Type B pancreatic cell (in vitro differentiated cells): ENCODE results near the gene PGAM2. TPM values are rescaled to one million over a fixed set of nuclear protein-coding genes. Genes with fewer than 3 reads are reported as not detected.
"Not testable (repeated sequence)": the region's sequence is repeated elsewhere in the genome, so short reads cannot be mapped to it uniquely, and the experiment has no call there.

ENCODE experiments used
- DNase-seq: peaks from one replicate; pipeline ENCODE4 v3.0.0; 2021; ENCODE audit warnings: mixed read lengths; ENCODE audit not compliant: unreplicated experiment; ENCODE audit errors: extremely low spot score
- H3K27ac Mint-ChIP-seq: 2 replicates; pipeline ENCODE4 v1.8.0; 2021; ENCODE audit warnings: mild to moderate bottlenecking, mixed read lengths
- H3K27me3 Mint-ChIP-seq: 2 replicates; pipeline ENCODE4 v1.8.0; 2021; ENCODE audit warnings: mixed read lengths
- H3K36me3 Mint-ChIP-seq: 2 replicates; pipeline ENCODE4 v1.8.0; 2021; ENCODE audit warnings: mixed read lengths
- H3K4me1 Mint-ChIP-seq: one replicate; pipeline ENCODE4 v1.8.0; 2021; ENCODE audit warnings: mixed read lengths; ENCODE audit not compliant: unreplicated experiment
- H3K4me3 Mint-ChIP-seq: 2 replicates; pipeline ENCODE4 v1.8.0; 2021; ENCODE audit warnings: mild to moderate bottlenecking, mixed read lengths
- H3K9me3 Mint-ChIP-seq: 2 replicates; pipeline ENCODE4 v1.8.0; 2021; ENCODE audit warnings: mixed read lengths
- CTCF ChIP-seq: fragments of 200-600 bp; sonication (generic); conservative IDR thresholded peaks from 2 replicates; pipeline ENCODE4 v1.5.0; 2021; ENCODE audit warnings: antibody characterized with exemption, mild to moderate bottlenecking
- microRNA-seq: library from miRNA; unstranded; fragments of <30 nt; microRNA quantifications from one replicate; pipeline ENCODE4, GENCODE V29; 2020
- total RNA-seq: library from RNA; stranded (reverse); gene quantifications from 2 replicates; pipeline ENCODE4 v1.2.1, GENCODE V29; 2021; ENCODE audit warnings: low replicate concordance

Gene PGAM2
- total RNA-seq, 1 donor from 2014 or later = 0.72 TPM

GRCh38 chr7:44022069-44022468 is 43.3 kb downstream of the PGAM2 start:
- H3K27me3 Mint-ChIP-seq, H3K4me3 Mint-ChIP-seq, H3K36me3 Mint-ChIP-seq, H3K4me1 Mint-ChIP-seq, DNase-seq, H3K9me3 Mint-ChIP-seq, H3K27ac Mint-ChIP-seq: not testable (repeated sequence)

- not testable (repeated sequence) for H3K27ac Mint-ChIP-seq, H3K9me3 Mint-ChIP-seq, H3K4me3 Mint-ChIP-seq, H3K27me3 Mint-ChIP-seq, H3K4me1 Mint-ChIP-seq, DNase-seq, H3K36me3 Mint-ChIP-seq
Observed at GRCh38 chr7:44019825-44020224, 45.5 kb downstream of the PGAM2 start.

GRCh38 chr7:44018857-44019807 is 46.2 kb downstream of the PGAM2 start:
- not testable (repeated sequence) for H3K27me3 Mint-ChIP-seq

GRCh38 chr7:44015090-44015489 is 50.3 kb downstream of the PGAM2 start:
- H3K36me3 Mint-ChIP-seq, H3K4me1 Mint-ChIP-seq, DNase-seq, H3K9me3 Mint-ChIP-seq, H3K27ac Mint-ChIP-seq, H3K4me3 Mint-ChIP-seq, H3K27me3 Mint-ChIP-seq: not testable (repeated sequence)

More at GRCh38 chr7:44018857-44019807, 46.2 kb downstream of the PGAM2 start:
- peak; percentile 85 for TF ChIP-seq CTCF
- Mint-ChIP-seq H3K4me3 (peak overlapping the region; percentile 91), H3K27ac (peak overlapping the region; percentile 80)
- DNase-seq = peak; percentile 98
- H3K36me3 Mint-ChIP-seq, H3K4me1 Mint-ChIP-seq, H3K9me3 Mint-ChIP-seq: not testable (repeated sequence)

Small RNA genes within 50 kb of the gene (microRNA-seq; reads per million reads assigned to microRNA genes)
- not detected for gene MIR6837
- gene MIR6838 = not detected

Other genes starting within 250 kb of the PGAM2 start
- gene MRPS24, start 196.1 kb downstream of the PGAM2 start, total RNA-seq = 96.6 and 101 TPM in 2 replicates
- 28.2 and 35.0 TPM in 2 replicates for gene URGCP, start 159.0 kb downstream of the PGAM2 start, total RNA-seq
- gene UBE2D4, start 139.1 kb downstream of the PGAM2 start, total RNA-seq = 11.4 and 16.7 TPM in 2 replicates
- gene SPDYE1, start 67.7 kb downstream of the PGAM2 start, total RNA-seq = not detected in 2 replicates
- 62.8 and 71.7 TPM in 2 replicates for gene DBNL, start 20.9 kb downstream of the PGAM2 start, total RNA-seq
- gene POLM, start 17.0 kb upstream of the PGAM2 start, total RNA-seq = 25.2 and 27.2 TPM in 2 replicates
- gene AEBP1, start 38.8 kb upstream of the PGAM2 start, total RNA-seq = 5.0 and 64.1 TPM in 2 replicates
- 122 and 142 TPM in 2 replicates for gene POLD2, start 58.0 kb upstream of the PGAM2 start, total RNA-seq
- 1.6 and 2.5 TPM in 2 replicates for gene MYL7, start 75.8 kb upstream of the PGAM2 start, total RNA-seq
- 5.6 and 6.7 TPM in 2 replicates for gene GCK, start 123.9 kb upstream of the PGAM2 start, total RNA-seq
- 82.4 and 97.4 TPM in 2 replicates for gene YKT6, start 135.4 kb upstream of the PGAM2 start, total RNA-seq